H9 (cell line): ENCODE measurements around the gene GIGYF1. TPM values are rescaled to one million over a fixed set of nuclear protein-coding genes. Genes with fewer than 3 reads are reported as not detected.
A peak's percentile ranks its signal among the peaks of the same experiment; 100 is the strongest.

Experiments used
- DNase-seq: peaks from one replicate; pipeline ENCODE4 v3.0.0-alpha.2; 2017
- H2AFZ ChIP-seq: one replicate; pipeline ENCODE4 v1.6.1; 2013; ENCODE audit warnings: mild to moderate bottlenecking, low read length, control low read depth, moderate library complexity
- H2AK5ac ChIP-seq: 2 replicates; pipeline ENCODE4 v1.6.1; 2013; ENCODE audit warnings: low read length, control low read depth, mixed read lengths; ENCODE audit not compliant: insufficient read length
- H2BK120ac ChIP-seq: one replicate; pipeline ENCODE4 v1.6.1; 2013; ENCODE audit warnings: low read depth, mild to moderate bottlenecking, low read length, control low read depth, inconsistent platforms; ENCODE audit not compliant: poor library complexity, severe bottlenecking
- H2BK12ac ChIP-seq: 2 replicates; pipeline ENCODE4 v1.6.1; 2013; ENCODE audit warnings: low read length, control low read depth, mixed read lengths, low read depth; ENCODE audit not compliant: insufficient read length
- H2BK15ac ChIP-seq: 2 replicates; pipeline ENCODE4 v1.6.1; 2013; ENCODE audit warnings: low read depth, low read length, control low read depth
- H2BK20ac ChIP-seq: one replicate; pipeline ENCODE4 v1.6.1; 2013; ENCODE audit warnings: low read depth, mild to moderate bottlenecking, low read length, control low read depth, inconsistent platforms; ENCODE audit not compliant: poor library complexity, severe bottlenecking
- H2BK5ac ChIP-seq: 2 replicates; pipeline ENCODE4 v1.6.1; 2013; ENCODE audit warnings: low read length, control low read depth, mixed read lengths; ENCODE audit not compliant: insufficient read length
- H3K14ac ChIP-seq: 2 replicates; pipeline ENCODE4 v1.6.1; 2013; ENCODE audit warnings: low read length, control low read depth; ENCODE audit not compliant: insufficient read depth
- H3K18ac ChIP-seq: 2 replicates; pipeline ENCODE4 v1.6.1; 2013; ENCODE audit warnings: low read depth, mild to moderate bottlenecking, mixed read lengths, low read length, control low read depth; ENCODE audit not compliant: insufficient read length
- H3K23ac ChIP-seq: 2 replicates; pipeline ENCODE4 v1.6.1; 2013; ENCODE audit warnings: low read length, control low read depth, mixed read lengths, low read depth; ENCODE audit not compliant: insufficient read length
- H3K23me2 ChIP-seq: 2 replicates; pipeline ENCODE4 v1.6.1; 2013; ENCODE audit warnings: low read depth, mild to moderate bottlenecking, mixed read lengths, low read length, control low read depth; ENCODE audit not compliant: insufficient read length, poor library complexity, severe bottlenecking
- H3K27ac ChIP-seq: 2 replicates; pipeline ENCODE4 v1.5.1; 2013; ENCODE audit warnings: low read length, control low read depth, mixed read lengths, low read depth; ENCODE audit not compliant: insufficient read length
- H3K27me3 ChIP-seq: 2 replicates; pipeline ENCODE4 v1.6.1; 2013; ENCODE audit warnings: low read length, control low read depth, inconsistent platforms; ENCODE audit not compliant: insufficient read depth
- H3K4ac ChIP-seq: 2 replicates; pipeline ENCODE4 v1.6.1; 2013; ENCODE audit warnings: low read depth, mild to moderate bottlenecking, control low read depth, inconsistent platforms, low read length, moderate library complexity
- H3K4me1 ChIP-seq: 2 replicates; pipeline ENCODE4 v1.6.1; 2013; ENCODE audit warnings: low read length, control low read depth, inconsistent platforms; ENCODE audit not compliant: insufficient read depth
- H3K4me2 ChIP-seq: 2 replicates; pipeline ENCODE4 v1.6.1; 2013; ENCODE audit warnings: low read length, control low read depth, mixed read lengths; ENCODE audit not compliant: insufficient read length, insufficient read depth
- H3K56ac ChIP-seq: 2 replicates; pipeline ENCODE4 v1.6.1; 2013; ENCODE audit warnings: low read depth, mild to moderate bottlenecking, mixed read lengths, low read length, control low read depth; ENCODE audit not compliant: insufficient read length
- H3K79me1 ChIP-seq: 2 replicates; pipeline ENCODE4 v1.6.1; 2013; ENCODE audit warnings: low read depth, mild to moderate bottlenecking, moderate library complexity, low read length, control low read depth, inconsistent platforms; ENCODE audit not compliant: insufficient read depth, poor library complexity, severe bottlenecking
- H3K79me2 ChIP-seq: 2 replicates; pipeline ENCODE4 v1.6.1; 2013; ENCODE audit warnings: low read length, control low read depth, inconsistent platforms; ENCODE audit not compliant: insufficient read depth
- H3K9ac ChIP-seq: 2 replicates; pipeline ENCODE4 v1.6.1; 2013; ENCODE audit warnings: low read length, control low read depth, mixed read lengths; ENCODE audit not compliant: insufficient read length; ENCODE audit errors: extremely low read depth
- H3K9me3 ChIP-seq: one replicate; pipeline ENCODE4 v1.6.1; 2013; ENCODE audit warnings: low read depth, low read length, inconsistent platforms; ENCODE audit not compliant: control insufficient read depth
- H3T11ph ChIP-seq: one replicate; pipeline ENCODE4 v1.6.1; 2013; ENCODE audit warnings: mild to moderate bottlenecking, low read length, control low read depth, inconsistent platforms
- H4K20me1 ChIP-seq: one replicate; pipeline ENCODE4 v1.6.1; 2013; ENCODE audit not compliant: control insufficient read depth, insufficient read length, insufficient read depth
- H4K5ac ChIP-seq: 2 replicates; pipeline ENCODE4 v1.6.1; 2013; ENCODE audit warnings: low read depth, mild to moderate bottlenecking, mixed read lengths, low read length, control low read depth; ENCODE audit not compliant: insufficient read length
- H4K8ac ChIP-seq: replicated peaks from 2 replicates; pipeline ENCODE4 v1.6.1; 2013; ENCODE audit warnings: low read length, control low read depth, mixed read lengths, low read depth; ENCODE audit not compliant: insufficient read length
- H4K91ac ChIP-seq: 2 replicates; pipeline ENCODE4 v1.6.1; 2013; ENCODE audit warnings: low read depth, mild to moderate bottlenecking, moderate library complexity, mixed read lengths, low read length, control low read depth; ENCODE audit not compliant: insufficient read length
- H3K27ac Mint-ChIP-seq, 3 experiments: 2 replicates in 2 of 3; 3 replicates in 1 of 3; pipeline ENCODE4 v1.8.0; 2020 to 2021; ENCODE audit warnings: mixed read lengths in 3 of 3, mild to moderate bottlenecking in 1 of 3, moderate library complexity in 1 of 3
- H3K27me3 Mint-ChIP-seq: 2 replicates; pipeline ENCODE4 v1.8.0; 2021; ENCODE audit warnings: low read depth, mild to moderate bottlenecking, moderate library complexity, mixed read lengths
- H3K36me3 Mint-ChIP-seq, 3 experiments: 2 replicates in 2 of 3; 3 replicates in 1 of 3; pipeline ENCODE4 v1.8.0; 2020 to 2021; ENCODE audit warnings: low read depth in 3 of 3, mixed read lengths in 3 of 3; ENCODE audit not compliant: insufficient read depth in 1 of 3
- H3K4me1 Mint-ChIP-seq, 2 experiments: 2 replicates each; pipeline ENCODE4 v1.8.0; 2020; ENCODE audit warnings: mixed read lengths in 2 of 2
- H3K4me3 Mint-ChIP-seq, 2 experiments: 2 replicates in 1 of 2; 3 replicates in 1 of 2; pipeline ENCODE4 v1.8.0; 2020 to 2021; ENCODE audit warnings: mild to moderate bottlenecking in 2 of 2, mixed read lengths in 2 of 2, moderate library complexity in 1 of 2
- H3K9me3 Mint-ChIP-seq, 2 experiments: 2 replicates in 1 of 2; 3 replicates in 1 of 2; pipeline ENCODE4 v1.8.0; 2020; ENCODE audit warnings: mild to moderate bottlenecking in 2 of 2, mixed read lengths in 2 of 2, moderate library complexity in 1 of 2
- CTCF ChIP-seq: fragments of 200-600 bp; sonication (generic); conservative IDR thresholded peaks from 3 replicates; pipeline ENCODE4 v1.8.0; 2021; ENCODE audit warnings: antibody characterized with exemption, mild to moderate bottlenecking
- WGBS: extraction: QIAGEN DNeasy Blood & Tissue Kit; methylation state at CpG from one replicate; pipeline ENCODE4 v1.1.7; 2013; ENCODE audit warnings: missing lambda C conversion rate, low lambda C conversion rate, mixed read lengths; ENCODE audit not compliant: insufficient read length; ENCODE audit errors: extremely low coverage; 5-methylcytosine and 5-hydroxymethylcytosine counted together
- total RNA-seq: library from RNA; stranded (reverse); gene quantifications from 2 replicates; pipeline ENCODE4 v1.2.1, GENCODE V29; 2021

GIGYF1 gene
- total RNA-seq, 1 experiment from 2014 or later: 104 TPM

- no peaks in the 10 kb centered on the region for H4K20me1 ChIP-seq
Observed at GRCh38 chr7:100689230-100690135, 4.6 kb downstream of the GIGYF1 start.

More at GRCh38 chr7:100689230-100690135, 4.6 kb downstream of the GIGYF1 start:
- Histone ChIP-seq H3K9ac (no peak overlapping the region), H3K9me3 (no peaks in the 10 kb centered on the region), H4K8ac (no peak overlapping the region), H3K56ac (no peak overlapping the region), H3K79me1 (peaks cover 5% of the 10 kb centered on the region), H3K4ac (no peak overlapping the region), H4K5ac (no peak overlapping the region), H2AFZ (no peak overlapping the region), H3K14ac (no peak overlapping the region), H2BK20ac (no peak overlapping the region), H3K79me2 (peaks cover 30% of the 10 kb centered on the region; the same call in 1 of the 2 replicates), H2BK120ac (no peak overlapping the region), H3K23me2 (peaks cover 12% of the 10 kb centered on the region), H3T11ph (no peak overlapping the region), H3K27me3 (no peaks in the 10 kb centered on the region), H2AK5ac (no peak overlapping the region), H3K4me1 (0 out of 2 replicates have a peak, but pooled peaks cover 5% of the 10 kb centered on the region), H2BK12ac (no peak overlapping the region), H3K18ac (no peak overlapping the region), H4K91ac (no peak overlapping the region), H3K4me2 (no peak overlapping the region), H3K23ac (no peak overlapping the region), H3K27ac (no peak overlapping the region), H2BK15ac (no peak overlapping the region), H2BK5ac (no peak overlapping the region)
- no peak; the same call in 2 of the 3 replicates for TF ChIP-seq CTCF
- Mint-ChIP-seq H3K27ac (peak overlapping the region; percentile 44 to 93 (median 75); a peak in 5 of 7 replicates), H3K9me3 (no peaks in the 10 kb centered on the region), H3K27me3 (peaks cover 2% of the 10 kb centered on the region; the same call in 1 of the 2 replicates), H3K4me1 (peaks cover 22 to 30% of the 10 kb centered on the region in 2 experiments), H3K36me3 (peaks cover 33 to 60% (median 57%) of the 10 kb centered on the region in 3 experiments), H3K4me3 (no peak overlapping the region)
- DNase-seq: peak; percentile 41
- WGBS: no CpG with 5 or more reads among the region's 18 CpGs
